ENCODE measurements around the gene CDC26. TPM values are rescaled to one million over a fixed set of nuclear protein-coding genes. Genes with fewer than 3 reads are reported as not detected.

The CDC26 gene
- total and polyA plus RNA-seq, 3 experiments from 2014 or later, result 51.1 to 171 (median 56.5) TPM

GRCh38 chr9:113231701-113232100 lies 43.7 kb downstream of the CDC26 start:
- DNase-seq, result no peak
- H3K4me3 Mint-ChIP-seq, result no peak overlapping the region
- no peaks in the 10 kb centered on the region for H3K9me3 Mint-ChIP-seq
- no peaks in the 10 kb centered on the region for H3K27me3 Mint-ChIP-seq
- no peaks in the 10 kb centered on the region for H3K36me3 Mint-ChIP-seq
- Histone ChIP-seq H3K27me3 (ENCODE audit: insufficient read depth, low read length, poor library complexity, severe bottlenecking) (no peaks in the 10 kb centered on the region), H3K4me1 (ENCODE audit: insufficient read depth, low read length) (peaks cover 9% of the 10 kb centered on the region), H3K9me3 (ENCODE audit: low read length) (no peaks in the 10 kb centered on the region), H3K4me3 (ENCODE audit: low read length) (no peak overlapping the region), H3K27ac (ENCODE audit: low read depth, low read length) (no peak overlapping the region), H3K36me3 (ENCODE audit: insufficient read depth, low read length) (no peaks in the 10 kb centered on the region)
- H3K27ac Mint-ChIP-seq, result peak overlapping the region in 2 of 8 donors; percentile 69 to 78
- CTCF ChIA-PET, result interaction anchor here (1.2 to 1.6 kb wide), 3 partner anchors 10 to 43 kb away, joined by 3 to 6 read pairs (median 4); partner anchors contain the start of gene SLC31A1
- H3K4me1 Mint-ChIP-seq, result peaks cover 23 to 30% (median 29%) of the 10 kb centered on the region in 3 donors
- POLR2A ChIA-PET, result interaction anchor here (0.7 to 1.7 kb wide), 3 partner anchors 10 to 314 kb away, joined by 3 to 10 read pairs (median 8); partner anchors contain the start of genes FKBP15 and SLC31A1

GRCh38 chr9:113228130-113228665 lies 47.2 kb downstream of the CDC26 start:
- DNase-seq, result peak in 2 of 5 donors; percentile 2 to 53
- no peaks in the 10 kb centered on the region for H3K27me3 Mint-ChIP-seq

GRCh38 chr9:113227436-113227835 lies 47.9 kb downstream of the CDC26 start:
- H3K4me3 Mint-ChIP-seq, result no peak overlapping the region
- CTCF ChIA-PET, result no interaction called here

More at GRCh38 chr9:113228130-113228665, 47.2 kb downstream of the CDC26 start:
- H3K27me3 ChIP-seq (ENCODE audit: insufficient read depth, low read length, poor library complexity, severe bottlenecking), result no peaks in the 10 kb centered on the region
- Mint-ChIP-seq H3K4me3 (no peak overlapping the region), H3K36me3 (peaks cover 0 to 1% (median 0%) of the 10 kb centered on the region in 3 donors), H3K9me3 (no peaks in the 10 kb centered on the region), H3K27ac (peak overlapping the region in 2 of 8 donors; percentile 21 to 41), H3K4me1 (peaks cover 16 to 27% (median 26%) of the 10 kb centered on the region in 3 donors)
- no peak overlapping the region for H3K27ac ChIP-seq (ENCODE audit: low read depth, low read length)
- no peak overlapping the region for H3K4me3 ChIP-seq (ENCODE audit: low read length)
- no peaks in the 10 kb centered on the region for H3K9me3 ChIP-seq (ENCODE audit: low read length)
- ChIA-PET CTCF (no interaction called here), POLR2A (no interaction called here)
- peaks cover 3% of the 10 kb centered on the region for H3K4me1 ChIP-seq (ENCODE audit: insufficient read depth, low read length)
- no peaks in the 10 kb centered on the region for H3K36me3 ChIP-seq (ENCODE audit: insufficient read depth, low read length)

GRCh38 chr9:113223963-113224362 lies 51.4 kb downstream of the CDC26 start:
- no peaks in the 10 kb centered on the region for H3K9me3 ChIP-seq (ENCODE audit: low read length)
- Mint-ChIP-seq H3K9me3 (no peaks in the 10 kb centered on the region), H3K27me3 (no peaks in the 10 kb centered on the region), H3K36me3 (peaks cover 0 to 12% (median 0%) of the 10 kb centered on the region in 3 donors), H3K4me3 (peak overlapping the region in 1 of 7 donors; percentile 93), H3K27ac (no peak overlapping the region), H3K4me1 (peaks cover 32 to 52% (median 46%) of the 10 kb centered on the region in 3 donors)
- H3K27me3 ChIP-seq (ENCODE audit: insufficient read depth, low read length, poor library complexity, severe bottlenecking), result no peaks in the 10 kb centered on the region
- ChIA-PET POLR2A (no interaction called here), CTCF (no interaction called here)
- H3K4me1 ChIP-seq (ENCODE audit: insufficient read depth, low read length), result peaks cover 27% of the 10 kb centered on the region
- H3K27ac ChIP-seq (ENCODE audit: low read depth, low read length), result no peak overlapping the region
- no peak overlapping the region for H3K4me3 ChIP-seq (ENCODE audit: low read length)
- no peaks in the 10 kb centered on the region for H3K36me3 ChIP-seq (ENCODE audit: insufficient read depth, low read length)
- DNase-seq, result no peak

More at GRCh38 chr9:113227436-113227835, 47.9 kb downstream of the CDC26 start:
- Mint-ChIP-seq H3K27me3 (no peaks in the 10 kb centered on the region), H3K9me3 (no peaks in the 10 kb centered on the region), H3K27ac (no peak overlapping the region), H3K4me1 (peaks cover 10 to 26% (median 26%) of the 10 kb centered on the region in 3 donors), H3K36me3 (peaks cover 0 to 1% (median 0%) of the 10 kb centered on the region in 3 donors)
- no peak for DNase-seq
- Histone ChIP-seq H3K27ac (ENCODE audit: low read depth, low read length) (no peak overlapping the region), H3K36me3 (ENCODE audit: insufficient read depth, low read length) (no peaks in the 10 kb centered on the region), H3K27me3 (ENCODE audit: insufficient read depth, low read length, poor library complexity, severe bottlenecking) (no peaks in the 10 kb centered on the region), H3K9me3 (ENCODE audit: low read length) (no peaks in the 10 kb centered on the region), H3K4me1 (ENCODE audit: insufficient read depth, low read length) (peaks cover 3% of the 10 kb centered on the region), H3K4me3 (ENCODE audit: low read length) (no peak overlapping the region)
- POLR2A ChIA-PET, result no interaction called here

- Histone ChIP-seq H3K4me1 (ENCODE audit: insufficient read depth, low read length) (peaks cover 34% of the 10 kb centered on the region), H3K9me3 (ENCODE audit: low read length) (no peaks in the 10 kb centered on the region), H3K27me3 (ENCODE audit: insufficient read depth, low read length, poor library complexity, severe bottlenecking) (no peaks in the 10 kb centered on the region), H3K4me3 (ENCODE audit: low read length) (peak overlapping the region; percentile 96), H3K27ac (ENCODE audit: low read depth, low read length) (peak overlapping the region; percentile 91), H3K36me3 (ENCODE audit: insufficient read depth, low read length) (no peaks in the 10 kb centered on the region)
- Mint-ChIP-seq H3K4me1 (peaks cover 37 to 57% (median 51%) of the 10 kb centered on the region in 3 donors), H3K27me3 (no peaks in the 10 kb centered on the region), H3K27ac (peak overlapping the region in 6 of 8 donors; percentile 91 to 97 (median 96)), H3K9me3 (no peaks in the 10 kb centered on the region), H3K4me3 (peak overlapping the region; percentile 93 to 99 (median 95)), H3K36me3 (peaks cover 0 to 12% (median 0%) of the 10 kb centered on the region in 3 donors)
- CTCF ChIA-PET, result interaction anchor here (1.2 to 3.3 kb wide), 3 partner anchors 9 to 187 kb away, joined by 4 to 19 read pairs (median 6); partner anchors contain the start of genes CDC26 and PRPF4
- DNase-seq, result no peak
- POLR2A ChIA-PET, result no interaction called here
Measured at GRCh38 chr9:113222482-113222841, 52.9 kb downstream of the CDC26 start.

- no peaks in the 10 kb centered on the region for H3K27me3 ChIP-seq (ENCODE audit: insufficient read depth, low read length, poor library complexity, severe bottlenecking)
- H3K4me1 Mint-ChIP-seq, result peaks cover 37 to 60% (median 51%) of the 10 kb centered on the region in 3 donors
- H3K4me1 ChIP-seq (ENCODE audit: insufficient read depth, low read length), result peaks cover 34% of the 10 kb centered on the region
- POLR2A ChIA-PET, result interaction anchor here (0.9 to 1.9 kb wide), 5 partner anchors 10 to 188 kb away, joined by 3 to 5 read pairs (median 4); partner anchors contain the start of genes C9orf43, CDC26, POLE3 and PRPF4
- H3K9me3 ChIP-seq (ENCODE audit: low read length), result no peaks in the 10 kb centered on the region
- H3K9me3 Mint-ChIP-seq, result no peaks in the 10 kb centered on the region
- H3K4me3 Mint-ChIP-seq, result peak overlapping the region; percentile 93 to 99 (median 95)
- CTCF ChIA-PET, result interaction anchor here (0.6 to 3.3 kb wide), 8 partner anchors 10 to 360 kb away, joined by 3 to 19 read pairs (median 4); partner anchors contain the start of genes CDC26, PRPF4 and SLC31A2
- peak in 1 of 5 donors; percentile 5 for DNase-seq
- H3K36me3 Mint-ChIP-seq, result peaks cover 0 to 12% (median 0%) of the 10 kb centered on the region in 3 donors
- no peaks in the 10 kb centered on the region for H3K36me3 ChIP-seq (ENCODE audit: insufficient read depth, low read length)
- peak overlapping the region; percentile 91 for H3K27ac ChIP-seq (ENCODE audit: low read depth, low read length)
- peak overlapping the region; percentile 38 to 97 (median 94) for H3K27ac Mint-ChIP-seq
- no peaks in the 10 kb centered on the region for H3K27me3 Mint-ChIP-seq
- peak overlapping the region; percentile 96 for H3K4me3 ChIP-seq (ENCODE audit: low read length)
Measured at GRCh38 chr9:113221800-113222481, 53.4 kb downstream of the CDC26 start.

GRCh38 chr9:113221003-113221799 lies 54.2 kb downstream of the CDC26 start, which contains the start of the genes FKBP15 and SLC31A1:
TSS of gene FKBP15 (minus strand) at chr9:113221277. CDS start at chr9:113221243, 34 bp downstream.
TSS of gene SLC31A1 (plus strand) at chr9:113221544. CDS start at chr9:113256149, 34,605 bp downstream.
- Histone ChIP-seq H3K9me3 (ENCODE audit: low read length) (no peaks in the 10 kb centered on the region), H3K36me3 (ENCODE audit: insufficient read depth, low read length) (no peaks in the 10 kb centered on the region), H3K4me3 (ENCODE audit: low read length) (peak within 1 kb of the TSS; percentile 96), H3K4me1 (ENCODE audit: insufficient read depth, low read length) (peaks cover 34% of the 10 kb centered on the region), H3K27ac (ENCODE audit: low read depth, low read length) (peak within 1 kb of the TSS; percentile 91), H3K27me3 (ENCODE audit: insufficient read depth, low read length, poor library complexity, severe bottlenecking) (no peaks in the 10 kb centered on the region)
- Mint-ChIP-seq H3K9me3 (no peaks in the 10 kb centered on the region), H3K4me3 (peak within 1 kb of the TSS; percentile 93 to 99 (median 95)), H3K4me1 (peaks cover 39 to 65% (median 55%) of the 10 kb centered on the region in 3 donors), H3K27me3 (no peaks in the 10 kb centered on the region), H3K27ac (peak within 1 kb of the TSS; percentile 91 to 100 (median 96)), H3K36me3 (peaks cover 0 to 16% (median 0%) of the 10 kb centered on the region in 3 donors)
- POLR2A ChIA-PET, result interaction anchor here (0.7 to 1.9 kb wide), 8 partner anchors 11 to 189 kb away, joined by 3 to 6 read pairs (median 4); partner anchors contain the start of genes C9orf43, CDC26, POLE3 and PRPF4
- DNase-seq, result peak; percentile 95 to 97 (median 97)
- CTCF ChIA-PET, result interaction anchor here (0.8 to 3.3 kb wide), 7 partner anchors 11 to 435 kb away, joined by 3 to 19 read pairs (median 3); partner anchors contain the start of genes CDC26, PRPF4 and SLC31A2

Measured in CD8-positive, alpha-beta memory T cell (primary cell).